C4-2B (cell line): ENCODE data around the gene UCN3.

Experiments
- ZFX ChIP-seq: fragments of 450-650 bp; IDR thresholded peaks from 2 replicates; pipeline ENCODE4 v1.6.1; 2017
- TF ChIP-seq, protein P1 (sequence below): fragments of 450-650 bp; conservative IDR thresholded peaks from 2 replicates; pipeline ENCODE4 v1.5.1; 2017; ENCODE audit warnings: mild to moderate bottlenecking

DNA sequence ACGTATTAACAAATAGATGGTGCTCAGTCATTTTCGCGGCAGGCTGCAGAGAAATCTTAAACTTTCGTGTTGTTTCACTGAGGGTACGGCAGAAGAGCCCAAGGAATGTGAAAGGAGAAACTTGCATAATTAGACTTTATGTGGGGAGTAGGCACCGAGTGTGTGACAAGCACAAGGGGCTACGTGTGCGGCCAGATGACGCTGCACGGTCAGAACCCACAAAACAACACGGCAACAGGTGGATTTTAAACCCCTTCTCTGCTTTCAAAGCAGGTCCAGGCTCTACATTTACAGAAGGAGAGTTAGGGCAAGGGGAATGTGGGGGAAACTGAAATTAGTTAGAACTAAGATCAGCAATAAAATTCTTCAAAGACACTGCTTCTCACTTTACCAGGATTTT is 392 bp upstream of the UCN3 start:
- TF ChIP-seq, protein P1, sequence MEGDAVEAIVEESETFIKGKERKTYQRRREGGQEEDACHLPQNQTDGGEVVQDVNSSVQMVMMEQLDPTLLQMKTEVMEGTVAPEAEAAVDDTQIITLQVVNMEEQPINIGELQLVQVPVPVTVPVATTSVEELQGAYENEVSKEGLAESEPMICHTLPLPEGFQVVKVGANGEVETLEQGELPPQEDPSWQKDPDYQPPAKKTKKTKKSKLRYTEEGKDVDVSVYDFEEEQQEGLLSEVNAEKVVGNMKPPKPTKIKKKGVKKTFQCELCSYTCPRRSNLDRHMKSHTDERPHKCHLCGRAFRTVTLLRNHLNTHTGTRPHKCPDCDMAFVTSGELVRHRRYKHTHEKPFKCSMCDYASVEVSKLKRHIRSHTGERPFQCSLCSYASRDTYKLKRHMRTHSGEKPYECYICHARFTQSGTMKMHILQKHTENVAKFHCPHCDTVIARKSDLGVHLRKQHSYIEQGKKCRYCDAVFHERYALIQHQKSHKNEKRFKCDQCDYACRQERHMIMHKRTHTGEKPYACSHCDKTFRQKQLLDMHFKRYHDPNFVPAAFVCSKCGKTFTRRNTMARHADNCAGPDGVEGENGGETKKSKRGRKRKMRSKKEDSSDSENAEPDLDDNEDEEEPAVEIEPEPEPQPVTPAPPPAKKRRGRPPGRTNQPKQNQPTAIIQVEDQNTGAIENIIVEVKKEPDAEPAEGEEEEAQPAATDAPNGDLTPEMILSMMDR, result no peak
- TF ChIP-seq ZFX, result no peak
